Hepatocyte (in vitro differentiated cells): ENCODE data around the gene SOX10. TPM values are rescaled to one million over a fixed set of nuclear protein-coding genes. Genes with fewer than 3 reads are reported as not detected.

Experiments used
- DNase-seq: peaks from one replicate; pipeline ENCODE4 v3.0.0-alpha.2; 2016; ENCODE audit warnings: low spot score
- H2AFZ ChIP-seq: fragments of 200-600 bp; sonication (generic); 2 replicates; pipeline ENCODE4 v1.6.0; 2016; ENCODE audit warnings: antibody characterized with exemption, mild to moderate bottlenecking
- H3K27ac ChIP-seq: fragments of 200-600 bp; sonication (generic); 2 replicates; pipeline ENCODE4 v1.5.1; 2016; ENCODE audit warnings: mild to moderate bottlenecking
- H3K27me3 ChIP-seq: fragments of 200-600 bp; sonication (generic); 2 replicates; pipeline ENCODE4 v1.6.1; 2016
- H3K36me3 ChIP-seq: fragments of 200-600 bp; sonication (generic); replicated peaks from 2 replicates; pipeline ENCODE4 v1.5.1; 2016; ENCODE audit warnings: low read depth; ENCODE audit not compliant: insufficient read depth
- H3K4me1 ChIP-seq: fragments of 200-600 bp; sonication (generic); 2 replicates; pipeline ENCODE4 v1.5.1; 2016; ENCODE audit warnings: mild to moderate bottlenecking, moderate library complexity; ENCODE audit not compliant: insufficient read depth
- H3K4me2 ChIP-seq: fragments of 200-600 bp; sonication (generic); 2 replicates; pipeline ENCODE4 v1.6.0; 2016
- H3K4me3 ChIP-seq: fragments of 200-600 bp; sonication (generic); 2 replicates; pipeline ENCODE4 v1.5.1; 2016; ENCODE audit warnings: mild to moderate bottlenecking
- H3K79me2 ChIP-seq: fragments of 200-600 bp; sonication (generic); 2 replicates; pipeline ENCODE4 v1.6.0; 2017; ENCODE audit warnings: mild to moderate bottlenecking
- H3K9me2 ChIP-seq: fragments of 200-600 bp; sonication (generic); replicated peaks from 2 replicates; pipeline ENCODE4 v1.6.0; 2017; ENCODE audit warnings: mild to moderate bottlenecking; ENCODE audit not compliant: insufficient read depth
- H3K9me3 ChIP-seq: fragments of 200-600 bp; sonication (generic); 2 replicates; pipeline ENCODE4 v1.5.1; 2016; ENCODE audit warnings: low read depth, mild to moderate bottlenecking
- H4K20me1 ChIP-seq: fragments of 200-600 bp; sonication (generic); 2 replicates; pipeline ENCODE4 v1.6.0; 2016; ENCODE audit warnings: mild to moderate bottlenecking; ENCODE audit not compliant: insufficient read depth, poor library complexity, severe bottlenecking
- EZH2 ChIP-seq: fragments of 200-600 bp; sonication (generic); IDR thresholded peaks from 2 replicates; pipeline ENCODE4 v1.6.1; 2016; ENCODE audit warnings: antibody characterized with exemption, mild to moderate bottlenecking, borderline replicate concordance
- EZH2phosphoT487 ChIP-seq: fragments of 200-600 bp; sonication (generic); IDR thresholded peaks from one replicate; pipeline ENCODE4 v1.6.1; 2018; ENCODE audit warnings: antibody characterized with exemption, mild to moderate bottlenecking, low read depth, moderate library complexity; ENCODE audit not compliant: unreplicated experiment, severe bottlenecking
- WGBS: methylation state at CpG from one replicate; pipeline ENCODE4 v1.1.6; 2016; ENCODE audit warnings: low lambda C conversion rate; ENCODE audit errors: missing lambda C conversion rate; 5-methylcytosine and 5-hydroxymethylcytosine counted together
- polyA plus RNA-seq: library from polyadenylated mRNA; unstranded; fragments of >200 nt; fragmentation: Nextera tagmentation; extraction: Ambion mirVana; gene quantifications from 2 replicates; pipeline ENCODE4 v1.2.1, GENCODE V29; 2016
- total RNA-seq: library from RNA; depleted of rRNA; stranded (reverse); fragments of >200 nt; gene quantifications from 2 replicates; pipeline ENCODE4 v1.2.3, GENCODE V29; 2014
- TF ChIP-seq, protein P1 (sequence below): fragments of 200-600 bp; sonication (generic); IDR thresholded peaks from 2 replicates; pipeline ENCODE4 v1.5.1; 2016; ENCODE audit warnings: antibody characterized with exemption, mild to moderate bottlenecking; ENCODE audit not compliant: poor library complexity

Gene SOX10
- total and polyA plus RNA-seq, 2 experiments from 2014 or later = not detected

DNA sequence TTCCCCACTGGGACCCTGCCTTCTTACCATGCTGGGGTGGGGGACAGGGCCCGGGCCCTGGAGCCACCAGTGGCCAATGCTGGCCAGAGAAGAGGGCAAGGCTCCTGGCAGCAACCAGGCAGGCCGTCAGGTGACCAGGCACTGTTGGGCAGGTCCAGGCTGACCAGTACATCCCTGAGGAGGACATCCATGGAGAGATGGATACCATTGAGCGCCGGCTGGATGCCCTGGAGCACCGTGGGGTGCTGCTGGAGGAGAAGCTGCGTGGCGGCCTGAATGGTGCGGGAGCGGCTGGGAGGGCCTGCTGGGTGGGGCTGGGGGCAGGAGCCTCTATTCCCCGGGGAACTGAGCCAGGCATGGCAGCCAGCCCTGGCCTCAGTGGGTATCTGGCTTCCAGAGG, 52.0 kb downstream of the SOX10 start:
- no peak overlapping the region for H3K27ac ChIP-seq
- no peaks in the 10 kb centered on the region for H3K36me3 ChIP-seq
- H3K79me2 ChIP-seq = no peaks in the 10 kb centered on the region
- TF ChIP-seq, protein P1, sequence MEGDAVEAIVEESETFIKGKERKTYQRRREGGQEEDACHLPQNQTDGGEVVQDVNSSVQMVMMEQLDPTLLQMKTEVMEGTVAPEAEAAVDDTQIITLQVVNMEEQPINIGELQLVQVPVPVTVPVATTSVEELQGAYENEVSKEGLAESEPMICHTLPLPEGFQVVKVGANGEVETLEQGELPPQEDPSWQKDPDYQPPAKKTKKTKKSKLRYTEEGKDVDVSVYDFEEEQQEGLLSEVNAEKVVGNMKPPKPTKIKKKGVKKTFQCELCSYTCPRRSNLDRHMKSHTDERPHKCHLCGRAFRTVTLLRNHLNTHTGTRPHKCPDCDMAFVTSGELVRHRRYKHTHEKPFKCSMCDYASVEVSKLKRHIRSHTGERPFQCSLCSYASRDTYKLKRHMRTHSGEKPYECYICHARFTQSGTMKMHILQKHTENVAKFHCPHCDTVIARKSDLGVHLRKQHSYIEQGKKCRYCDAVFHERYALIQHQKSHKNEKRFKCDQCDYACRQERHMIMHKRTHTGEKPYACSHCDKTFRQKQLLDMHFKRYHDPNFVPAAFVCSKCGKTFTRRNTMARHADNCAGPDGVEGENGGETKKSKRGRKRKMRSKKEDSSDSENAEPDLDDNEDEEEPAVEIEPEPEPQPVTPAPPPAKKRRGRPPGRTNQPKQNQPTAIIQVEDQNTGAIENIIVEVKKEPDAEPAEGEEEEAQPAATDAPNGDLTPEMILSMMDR = no peak
- no peak for TF ChIP-seq EZH2
- no peak for TF ChIP-seq EZH2phosphoT487
- H2AFZ ChIP-seq = no peak overlapping the region
- no peak for DNase-seq
- WGBS = 92% methylated on average over 9 of the region's 10 CpGs
- H3K27me3 ChIP-seq = no peaks in the 10 kb centered on the region
- no peaks in the 10 kb centered on the region for H3K9me3 ChIP-seq
- no peaks in the 10 kb centered on the region for H3K4me1 ChIP-seq
- H3K4me2 ChIP-seq = no peak overlapping the region
- no peak overlapping the region for H3K4me3 ChIP-seq
- no peaks in the 10 kb centered on the region for H4K20me1 ChIP-seq
- no peaks in the 10 kb centered on the region for H3K9me2 ChIP-seq

DNA sequence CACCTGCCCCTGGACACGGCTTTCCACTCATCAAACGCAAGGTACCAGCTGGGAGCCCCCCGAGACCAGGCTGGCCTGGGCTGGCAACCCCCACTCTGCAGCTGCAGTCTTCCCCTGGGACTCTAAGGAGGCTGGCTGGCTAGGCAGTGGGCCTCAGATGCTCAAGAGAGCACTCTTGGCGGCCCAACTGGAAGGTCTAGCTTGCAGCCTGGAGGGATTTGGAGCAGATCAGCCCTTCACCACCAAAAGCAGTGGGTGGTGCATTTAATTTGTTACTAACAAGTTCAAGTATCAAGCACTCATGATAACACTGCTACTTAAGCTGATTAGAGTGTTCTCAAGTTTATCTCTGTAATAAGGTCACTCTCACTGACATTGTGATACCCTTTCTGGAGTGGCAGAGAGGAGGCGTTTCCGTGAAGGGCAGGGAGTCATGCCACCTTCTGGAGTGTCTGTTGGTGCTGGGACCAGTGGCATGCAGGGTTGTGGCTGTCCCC, 52.4 kb downstream of the SOX10 start:
- 95% methylated on average over 6 of the region's 6 CpGs for whole genome bisulfite sequencing

DNA sequence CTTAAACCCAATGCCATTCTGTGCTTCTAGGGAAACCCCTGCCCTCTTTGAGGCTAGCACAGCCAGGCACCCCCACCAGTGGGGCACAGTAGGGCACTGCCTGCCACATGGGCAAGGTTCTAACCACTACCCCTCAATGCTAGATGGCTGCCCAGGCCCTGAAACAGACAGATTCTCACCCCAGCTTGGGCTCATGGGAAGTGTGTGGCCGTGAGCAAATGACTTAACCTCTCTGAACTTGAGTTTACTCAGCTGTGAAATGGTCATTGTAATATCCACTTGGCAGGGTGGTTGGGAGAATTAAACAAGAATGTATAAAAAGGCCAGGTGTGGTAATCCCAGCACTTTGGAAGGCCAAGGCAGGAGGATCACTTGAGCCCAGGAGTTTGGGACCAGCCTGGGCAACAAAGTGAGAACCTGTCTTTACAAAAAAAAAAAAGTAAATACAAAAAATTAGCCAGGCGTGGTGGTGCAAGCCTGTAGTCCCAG, 53.4 kb downstream of the SOX10 start:
- DNase-seq = no peak
- H3K9me3 ChIP-seq = no peaks in the 10 kb centered on the region
- H3K27me3 ChIP-seq = no peaks in the 10 kb centered on the region
- no peaks in the 10 kb centered on the region for H4K20me1 ChIP-seq
- WGBS = 84% methylated on average over 2 of the region's 2 CpGs
- no peak overlapping the region for H3K4me2 ChIP-seq
- H3K9me2 ChIP-seq = no peaks in the 10 kb centered on the region
- H3K36me3 ChIP-seq = no peaks in the 10 kb centered on the region
- no peaks in the 10 kb centered on the region for H3K4me1 ChIP-seq
- no peak overlapping the region for H3K4me3 ChIP-seq
- H3K27ac ChIP-seq = no peak overlapping the region
- no peak overlapping the region for H2AFZ ChIP-seq
- H3K79me2 ChIP-seq = no peaks in the 10 kb centered on the region
- TF ChIP-seq, protein P1 = no peak
- TF ChIP-seq EZH2phosphoT487 = no peak
- no peak for TF ChIP-seq EZH2

More for the DNA sequence above, 52.4 kb downstream of the SOX10 start:
- no peak for DNase-seq
- Histone ChIP-seq H3K9me3 (no peaks in the 10 kb centered on the region), H2AFZ (no peak overlapping the region), H4K20me1 (no peaks in the 10 kb centered on the region), H3K9me2 (no peaks in the 10 kb centered on the region), H3K4me3 (no peak overlapping the region), H3K27ac (no peak overlapping the region), H3K79me2 (no peaks in the 10 kb centered on the region), H3K4me2 (no peak overlapping the region), H3K27me3 (no peaks in the 10 kb centered on the region), H3K36me3 (no peaks in the 10 kb centered on the region), H3K4me1 (no peaks in the 10 kb centered on the region)
- no peak for TF ChIP-seq EZH2phosphoT487
- TF ChIP-seq EZH2 = no peak
- TF ChIP-seq, protein P1 = no peak
